Muscle layer of colon (tissue), 2 donors: ENCODE measurements around the gene PLGRKT.
"Not testable (repeated sequence)": the region's sequence is repeated elsewhere in the genome, so short reads cannot be mapped to it uniquely, and the experiment has no call there.

Source experiments
- H3K27ac ChIP-seq: one replicate; pipeline ENCODE4 v1.7.0; 2013; ENCODE audit warnings: low read depth, mild to moderate bottlenecking, low read length, moderate library complexity
- H3K27me3 ChIP-seq, 2 donors: one replicate each; pipeline ENCODE4 v1.7.0; 2013; ENCODE audit warnings: low read length in 2 of 2, mild to moderate bottlenecking in 2 of 2; ENCODE audit not compliant: insufficient read depth in 2 of 2, control insufficient read depth in 1 of 2
- H3K36me3 ChIP-seq: one replicate; pipeline ENCODE4 v1.7.0; 2013; ENCODE audit warnings: mild to moderate bottlenecking, low read length; ENCODE audit not compliant: insufficient read depth
- H3K4me1 ChIP-seq: one replicate; pipeline ENCODE4 v1.7.0; 2013; ENCODE audit warnings: mild to moderate bottlenecking, low read length; ENCODE audit not compliant: insufficient read depth
- H3K4me3 ChIP-seq, 2 donors: one replicate each; pipeline ENCODE4 v1.7.0; 2013; ENCODE audit warnings: low read length in 2 of 2, low read depth in 1 of 2, mild to moderate bottlenecking in 1 of 2, moderate library complexity in 1 of 2
- H3K9ac ChIP-seq: one replicate; pipeline ENCODE4 v1.7.0; 2013; ENCODE audit warnings: low read length
- H3K9me3 ChIP-seq: one replicate; pipeline ENCODE4 v1.7.0; 2013; ENCODE audit warnings: mild to moderate bottlenecking, low read length
- donor health status: abdominal sarcoma.
- donor health status: Adenocarcinoma of cecum.

Gene PLGRKT

DNA sequence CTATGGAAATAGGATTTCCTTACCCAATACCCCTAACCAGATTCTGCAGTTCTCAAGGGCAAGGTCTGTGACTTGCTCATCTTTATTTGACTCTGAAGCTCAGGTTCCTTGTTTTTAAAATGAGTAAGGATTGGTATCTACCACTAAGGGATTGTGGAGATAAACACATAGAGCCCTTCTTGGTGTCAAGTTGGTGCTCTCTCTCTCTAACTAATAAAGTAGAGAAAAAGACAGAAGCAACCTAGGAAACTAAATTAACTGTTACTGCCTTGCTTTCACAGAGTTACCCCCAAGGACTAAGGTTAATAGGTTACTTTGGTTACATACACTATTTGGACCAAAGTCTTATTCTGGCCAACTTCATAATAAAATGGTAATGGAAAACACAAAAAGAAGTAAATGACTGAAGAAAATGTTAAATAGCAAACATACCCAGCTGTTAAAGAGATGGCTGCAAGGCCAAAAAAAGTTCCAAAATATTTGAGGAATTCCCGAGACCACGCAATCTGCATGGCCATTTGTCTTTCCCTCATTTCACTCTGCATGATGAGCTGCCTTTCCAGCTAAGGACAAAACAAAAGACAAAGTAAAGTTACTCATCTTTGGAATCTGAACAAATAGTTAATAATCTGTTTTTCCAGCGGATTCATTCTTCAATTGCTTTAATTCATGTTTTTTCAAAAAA is 76.3 kb downstream of the PLGRKT start:
- Histone ChIP-seq H3K9ac (no peak overlapping the region), H3K9me3 (no peaks in the 10 kb centered on the region), H3K36me3 (no peaks in the 10 kb centered on the region), H3K4me3 (no peak overlapping the region), H3K4me1 (no peaks in the 10 kb centered on the region), H3K27me3 (no peaks in the 10 kb centered on the region), H3K27ac (no peak overlapping the region)

DNA sequence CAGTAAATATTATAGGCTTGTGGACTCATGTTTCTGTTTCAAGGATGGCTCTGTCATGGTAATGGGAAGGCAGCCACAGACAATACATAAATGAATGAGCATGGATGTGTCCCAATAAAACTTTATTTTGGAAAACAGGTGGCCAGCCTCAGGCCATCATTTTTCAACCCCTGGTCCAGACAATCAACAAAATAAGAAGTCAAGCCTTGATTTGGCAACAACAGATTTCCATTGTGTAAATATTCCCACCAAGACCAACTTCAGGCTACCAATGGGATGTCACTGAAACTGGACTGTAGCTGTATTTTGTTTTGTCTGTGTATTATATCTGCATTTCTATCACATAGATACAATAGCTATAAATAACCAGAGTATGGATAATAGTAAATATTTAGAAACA is 77.4 kb downstream of the PLGRKT start:
- Histone ChIP-seq H3K27ac (no peak overlapping the region), H3K27me3 (no peaks in the 10 kb centered on the region), H3K36me3 (no peaks in the 10 kb centered on the region), H3K4me3 (no peak overlapping the region), H3K4me1 (no peaks in the 10 kb centered on the region), H3K9me3 (no peaks in the 10 kb centered on the region), H3K9ac (no peak overlapping the region)

DNA sequence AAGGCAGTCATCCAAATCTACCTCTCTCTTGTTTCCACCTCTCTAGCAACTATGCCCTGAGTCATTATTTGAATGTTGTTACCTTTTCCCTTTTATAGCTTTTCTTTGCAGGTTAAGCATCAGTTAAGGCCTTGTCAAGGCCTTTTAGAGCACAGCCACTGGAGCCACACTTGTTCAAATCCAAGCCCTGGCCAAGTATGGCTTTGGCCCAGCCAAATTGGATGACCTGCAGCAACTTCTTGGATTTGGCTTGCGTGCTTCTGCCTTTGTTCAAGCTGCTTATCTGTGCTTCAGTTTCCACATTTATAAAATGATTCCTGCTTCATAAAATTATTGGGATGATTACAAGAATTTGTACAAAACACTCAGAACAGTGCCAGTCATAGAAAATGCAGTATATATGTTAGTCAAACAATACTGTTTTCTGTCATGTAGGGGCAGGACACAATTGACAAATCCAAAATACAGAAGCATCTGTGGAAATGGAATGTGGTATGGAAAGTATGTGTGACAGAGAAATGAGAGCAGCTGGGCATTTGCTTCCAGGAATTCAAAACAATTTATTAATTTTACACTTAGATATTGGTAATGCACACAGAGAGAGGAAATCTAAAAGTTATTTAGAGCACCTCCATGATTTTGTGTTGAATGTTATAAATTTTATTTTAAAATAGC is 80.2 kb downstream of the PLGRKT start:
- Histone ChIP-seq H3K27ac (no peak overlapping the region), H3K9ac (no peak overlapping the region), H3K9me3 (no peaks in the 10 kb centered on the region), H3K4me1 (no peaks in the 10 kb centered on the region), H3K4me3 (no peak overlapping the region), H3K36me3 (no peaks in the 10 kb centered on the region), H3K27me3 (no peaks in the 10 kb centered on the region)

DNA sequence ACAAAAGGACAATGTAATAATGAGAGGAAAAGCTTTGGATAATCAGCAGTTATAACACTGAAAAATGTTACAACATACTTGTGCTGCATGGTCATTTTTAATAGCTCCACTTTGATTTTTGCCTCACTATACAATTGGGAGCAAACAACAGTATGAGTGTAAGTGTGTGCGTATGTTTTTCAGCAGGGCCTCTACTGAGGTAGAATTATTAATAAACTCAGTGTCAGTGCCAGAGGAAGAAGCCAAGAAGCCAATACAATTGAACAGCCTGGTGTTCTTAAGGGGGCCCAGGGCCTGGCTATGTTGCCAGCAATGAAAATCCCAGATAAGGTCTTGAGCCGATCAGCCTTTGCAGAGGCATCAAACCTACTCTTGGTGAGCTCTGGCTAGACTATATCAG is 81.9 kb downstream of the PLGRKT start:
- Histone ChIP-seq H3K4me1 (no peaks in the 10 kb centered on the region), H3K9ac (no peak overlapping the region), H3K4me3 (no peak overlapping the region), H3K9me3 (no peaks in the 10 kb centered on the region), H3K27me3 (no peaks in the 10 kb centered on the region), H3K36me3 (no peaks in the 10 kb centered on the region), H3K27ac (no peak overlapping the region)

DNA sequence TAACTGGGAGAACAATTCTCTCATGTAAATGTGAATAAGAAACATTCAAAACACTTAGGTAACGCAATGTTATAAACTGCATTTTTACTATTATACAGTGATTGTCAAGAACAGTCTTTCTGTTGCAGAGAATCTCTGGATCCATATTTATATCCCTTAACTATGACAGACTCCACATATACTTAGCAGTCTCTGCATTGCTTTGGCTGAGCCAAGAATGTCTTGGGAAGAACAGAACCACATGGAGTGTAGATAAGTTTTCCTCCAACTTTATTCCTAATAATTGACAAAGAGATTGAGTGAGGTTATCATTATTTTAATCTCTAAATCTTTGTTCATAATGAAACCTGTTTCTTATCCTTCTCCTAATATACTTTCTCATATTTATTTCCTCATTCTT is 82.5 kb downstream of the PLGRKT start:
- no peak overlapping the region for H3K27ac ChIP-seq
- no peak overlapping the region for H3K9ac ChIP-seq
- no peaks in the 10 kb centered on the region for H3K27me3 ChIP-seq
- H3K9me3 ChIP-seq = no peaks in the 10 kb centered on the region
- H3K4me1 ChIP-seq = no peaks in the 10 kb centered on the region
- H3K4me3 ChIP-seq = no peak overlapping the region
- no peaks in the 10 kb centered on the region for H3K36me3 ChIP-seq

DNA sequence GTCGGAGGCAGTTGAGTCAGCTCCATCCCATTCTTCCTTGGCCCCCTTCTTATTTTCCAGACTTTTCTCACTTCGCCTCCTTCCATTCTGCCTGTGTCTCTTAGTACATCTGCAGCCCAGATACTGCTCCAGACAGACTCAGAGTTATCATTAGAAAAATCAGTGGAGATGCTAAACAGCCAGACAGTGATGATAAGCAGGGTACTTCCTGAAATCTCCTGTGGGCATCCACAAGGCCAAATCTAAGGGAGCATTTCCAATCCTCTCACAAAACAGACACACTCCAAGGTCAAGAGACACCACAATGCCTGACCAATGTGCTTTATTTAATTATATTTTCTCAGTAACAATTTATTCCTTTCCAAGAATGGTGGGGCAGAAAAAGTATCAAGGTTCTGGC is 83.5 kb downstream of the PLGRKT start:
- H3K4me1 ChIP-seq = no peaks in the 10 kb centered on the region
- H3K36me3 ChIP-seq = no peaks in the 10 kb centered on the region
- H3K27ac ChIP-seq = no peak overlapping the region
- H3K27me3 ChIP-seq = no peaks in the 10 kb centered on the region
- H3K4me3 ChIP-seq = no peak overlapping the region
- H3K9me3 ChIP-seq = no peaks in the 10 kb centered on the region
- no peak overlapping the region for H3K9ac ChIP-seq

DNA sequence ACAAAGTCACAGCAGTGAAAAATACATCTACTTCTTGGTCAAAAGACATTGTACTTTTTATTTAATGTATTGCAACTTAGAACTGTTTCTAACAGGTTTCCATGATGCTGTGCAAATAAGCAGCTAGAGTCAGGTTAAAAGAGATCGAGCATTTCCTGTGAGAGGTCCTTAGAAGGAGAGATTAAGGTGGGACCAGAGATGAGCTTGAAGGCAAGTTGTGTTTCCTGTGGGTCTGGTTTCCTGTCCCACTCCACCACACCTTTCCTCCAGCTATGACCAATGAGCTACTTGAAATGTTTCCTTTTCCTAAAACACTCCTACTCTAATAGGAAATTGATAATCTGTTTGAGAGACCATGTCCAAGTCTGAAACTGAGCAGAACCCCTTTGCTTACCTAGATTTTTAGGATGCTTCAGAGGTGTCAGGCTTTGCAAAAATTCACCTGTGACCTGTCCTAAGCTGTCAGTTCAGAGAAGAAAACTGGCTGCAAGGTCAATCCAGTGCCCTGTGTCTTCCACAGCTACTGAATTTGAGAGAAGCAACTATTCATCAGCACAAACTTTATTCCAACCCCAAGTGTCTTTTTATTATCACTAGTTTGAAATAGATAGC is 85.0 kb downstream of the PLGRKT start:
- Histone ChIP-seq H3K9ac (no peak overlapping the region), H3K27me3 (no peaks in the 10 kb centered on the region), H3K4me3 (no peak overlapping the region), H3K9me3 (no peaks in the 10 kb centered on the region), H3K4me1 (no peaks in the 10 kb centered on the region), H3K27ac (no peak overlapping the region), H3K36me3 (no peaks in the 10 kb centered on the region)

DNA sequence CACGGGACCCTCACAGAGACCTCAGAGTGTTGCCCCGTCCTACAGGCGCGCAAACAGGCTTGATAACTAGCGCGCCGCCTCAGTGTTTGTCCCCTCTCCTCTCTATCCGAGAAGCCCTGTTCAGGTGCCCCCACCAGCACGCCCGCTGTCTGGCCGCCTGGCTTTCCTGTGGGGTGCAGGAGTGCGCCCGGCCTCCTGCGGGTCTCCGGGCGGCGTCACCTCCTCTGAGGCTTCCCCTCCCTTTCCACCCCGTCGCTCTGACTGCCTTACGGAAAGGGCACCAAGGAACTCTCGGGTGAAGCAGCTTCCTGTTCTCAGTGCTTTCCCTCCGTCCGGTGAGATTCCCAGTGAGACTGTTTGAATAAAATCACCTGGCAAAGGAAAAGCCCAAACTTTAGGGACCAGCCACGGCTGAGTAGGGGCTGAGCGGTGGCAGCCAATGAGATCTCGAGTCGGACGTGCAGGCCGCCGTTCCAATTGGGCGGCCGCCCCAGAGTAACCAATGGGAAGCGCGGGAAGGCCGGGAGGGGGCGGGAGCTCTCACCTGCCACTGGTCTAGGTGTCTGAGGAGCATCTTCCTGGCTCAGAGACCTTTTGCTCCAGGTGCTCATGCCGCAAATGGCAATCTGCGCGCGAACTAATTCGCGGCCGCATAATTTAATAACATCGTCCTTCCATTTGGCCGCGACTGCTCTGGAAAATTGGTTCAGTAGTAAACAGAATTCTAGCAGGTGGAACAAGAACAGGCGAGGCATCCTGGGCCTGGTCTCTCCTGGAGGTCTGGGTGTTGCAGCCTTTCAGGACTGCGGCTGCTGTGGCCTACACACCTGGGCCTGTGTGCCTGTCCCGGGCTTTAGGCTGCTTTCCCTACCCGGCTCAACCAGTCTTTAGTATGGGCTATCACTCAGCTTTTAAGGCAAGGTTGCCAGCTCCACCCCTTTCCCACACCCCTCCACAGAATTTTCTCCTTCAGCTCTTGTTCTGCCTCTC is 98.4 kb downstream of the PLGRKT start, which contains the start of gene RLN1:
TSS of gene RLN1 (minus strand) at position 885 of the 990 bp plus-strand sequence. CDS start at position 755, 130 bp downstream.
- not testable (repeated sequence) for H3K27ac ChIP-seq

DNA sequence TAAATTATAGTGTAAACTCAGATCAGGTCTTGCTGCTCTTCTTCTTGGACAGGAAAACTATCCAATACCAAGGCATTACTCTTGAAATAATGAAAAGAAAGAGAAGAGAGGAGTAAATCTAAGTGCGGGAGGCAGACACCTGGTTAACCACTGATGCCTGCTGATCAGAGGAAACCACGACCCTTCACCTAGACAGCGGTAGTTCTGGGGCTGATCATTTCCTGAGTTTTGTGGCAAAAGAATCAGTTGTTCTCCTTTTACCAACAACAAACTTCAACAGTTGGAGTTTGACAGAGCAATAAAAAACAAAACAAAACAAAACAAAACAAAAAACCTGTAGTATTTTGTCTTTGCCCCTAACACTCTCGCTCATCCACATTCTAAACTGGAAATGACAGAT is 101.0 kb downstream of the PLGRKT start:
- H3K9ac ChIP-seq = no peak overlapping the region
- no peaks in the 10 kb centered on the region for H3K27me3 ChIP-seq

More for the DNA sequence above, 98.4 kb downstream of the PLGRKT start, which contains the start of gene RLN1:
- H3K36me3 ChIP-seq, H3K4me3 ChIP-seq, H3K9me3 ChIP-seq, H3K4me1 ChIP-seq, H3K9ac ChIP-seq, H3K27me3 ChIP-seq: not testable (repeated sequence)

DNA sequence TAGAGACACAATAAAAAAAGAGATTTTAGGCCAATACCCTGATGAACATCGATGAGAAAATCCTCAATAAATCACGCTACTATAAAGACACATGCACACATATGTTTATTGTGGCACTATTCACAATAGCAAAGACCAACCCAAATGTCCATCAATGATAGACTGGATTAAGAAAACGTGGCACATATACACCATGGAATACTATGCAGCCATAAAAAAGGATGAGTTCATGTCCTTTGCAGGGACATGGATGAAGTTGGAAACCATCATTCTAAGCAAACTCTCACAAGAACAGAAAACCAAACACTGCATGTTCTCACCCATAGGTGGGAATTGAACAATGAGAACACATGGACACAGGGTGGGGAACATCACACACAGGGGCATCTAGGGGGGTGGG is 106.4 kb downstream of the PLGRKT start:
- not testable (repeated sequence) for H3K27ac ChIP-seq, H3K27me3 ChIP-seq, H3K9ac ChIP-seq, H3K4me1 ChIP-seq, H3K4me3 ChIP-seq, H3K9me3 ChIP-seq, H3K36me3 ChIP-seq

More for the DNA sequence above, 101.0 kb downstream of the PLGRKT start:
- no peaks in the 10 kb centered on the region for H3K4me1 ChIP-seq
- no peak overlapping the region for H3K4me3 ChIP-seq
- H3K36me3 ChIP-seq = no peaks in the 10 kb centered on the region
- no peaks in the 10 kb centered on the region for H3K9me3 ChIP-seq
- H3K27ac ChIP-seq = no peak overlapping the region
